Endodermal cell (in vitro differentiated cells): Measurements from ENCODE around the gene TMEM129. TPM values are rescaled to one million over a fixed set of nuclear protein-coding genes. Genes with fewer than 3 reads are reported as not detected.

Experiments used
- DNase-seq: peaks from one replicate; pipeline ENCODE4 v3.0.0-alpha.2; 2017
- H3K27ac ChIP-seq: 2 replicates; pipeline ENCODE4 v1.5.1; 2013; ENCODE audit warnings: mild to moderate bottlenecking, low read depth, low read length, moderate library complexity
- H3K27me3 ChIP-seq: 2 replicates; pipeline ENCODE4 v1.6.1; 2013; ENCODE audit warnings: mild to moderate bottlenecking, low read length, moderate library complexity; ENCODE audit not compliant: insufficient read depth, control insufficient read depth, poor library complexity, severe bottlenecking
- H3K36me3 ChIP-seq: 2 replicates; pipeline ENCODE4 v1.7.0; 2013; ENCODE audit warnings: mild to moderate bottlenecking, low read length, moderate library complexity; ENCODE audit not compliant: control insufficient read depth, insufficient read depth
- H3K4me1 ChIP-seq: one replicate; pipeline ENCODE4 v1.7.0; 2013; ENCODE audit warnings: low read length; ENCODE audit not compliant: control insufficient read depth, insufficient read depth
- H3K4me3 ChIP-seq: 2 replicates; pipeline ENCODE4 v1.5.1; 2013; ENCODE audit warnings: mild to moderate bottlenecking, low read length, moderate library complexity
- H3K9ac ChIP-seq: 2 replicates; pipeline ENCODE4 v1.6.1; 2013; ENCODE audit warnings: mild to moderate bottlenecking, low read length, moderate library complexity; ENCODE audit not compliant: poor library complexity, severe bottlenecking; ENCODE audit errors: extremely low read depth
- H3K9me3 ChIP-seq: 2 replicates; pipeline ENCODE4 v1.6.1; 2013; ENCODE audit warnings: mild to moderate bottlenecking, low read length, moderate library complexity; ENCODE audit not compliant: control insufficient read depth
- H3K27ac Mint-ChIP-seq: 2 replicates; pipeline ENCODE4 v1.8.0; 2020; ENCODE audit warnings: mixed read lengths
- H3K27me3 Mint-ChIP-seq: 2 replicates; pipeline ENCODE4 v1.8.0; 2021; ENCODE audit warnings: mild to moderate bottlenecking, mixed read lengths; ENCODE audit not compliant: insufficient read depth
- H3K36me3 Mint-ChIP-seq: 2 replicates; pipeline ENCODE4 v1.8.0; 2020; ENCODE audit warnings: low read depth, mixed read lengths
- H3K4me1 Mint-ChIP-seq: 2 replicates; pipeline ENCODE4 v1.8.0; 2020; ENCODE audit warnings: mixed read lengths
- H3K4me3 Mint-ChIP-seq: 2 replicates; pipeline ENCODE4 v1.8.0; 2020; ENCODE audit warnings: mild to moderate bottlenecking, moderate library complexity, mixed read lengths
- H3K9me3 Mint-ChIP-seq: 2 replicates; pipeline ENCODE4 v1.8.0; 2020; ENCODE audit warnings: mild to moderate bottlenecking, mixed read lengths
- WGBS, 2 experiments: methylation state at CpG; one replicate each; pipeline versions ENCODE4 v1.1.5 to v1.1.7; 2013; ENCODE audit warnings: missing lambda C conversion rate in 2 of 2, mixed read lengths in 1 of 2; ENCODE audit not compliant: insufficient coverage in 1 of 2, insufficient read length in 1 of 2; 5-methylcytosine and 5-hydroxymethylcytosine counted together
- total RNA-seq, 2 donors: library from RNA; stranded (reverse); fragmentation: NEBNext Ultra II Directional in 1 of 2; extraction: Animal tissue kit (Norgen Biotek cat#: 25700) in 1 of 2; gene quantifications; 2 replicates in 1 of 2; 3 replicates in 1 of 2; pipeline ENCODE4 v1.2.1, GENCODE V29; 2021
- TF ChIP-seq, protein P1 (sequence below): fragments of 200-600 bp; sonication (generic); conservative IDR thresholded peaks from 2 replicates; pipeline ENCODE4 v1.5.0; 2021; ENCODE audit warnings: antibody characterized with exemption, mild to moderate bottlenecking

The TMEM129 gene
- total RNA-seq, 2 donors from 2014 or later = 33.6 to 41.7 TPM

- peaks cover 8% of the 10 kb centered on the region for H3K4me1 Mint-ChIP-seq
- DNase-seq = no peak
- H3K27ac Mint-ChIP-seq = no peak overlapping the region
- 92 to 96% methylated on average over 10 to 17 of the region's 17 CpGs for WGBS, 2 experiments
- H3K27me3 ChIP-seq = no peaks in the 10 kb centered on the region
- no peaks in the 10 kb centered on the region for H3K9me3 Mint-ChIP-seq
- H3K36me3 ChIP-seq = no peaks in the 10 kb centered on the region
- H3K27me3 Mint-ChIP-seq = no peaks in the 10 kb centered on the region
- H3K4me3 Mint-ChIP-seq = no peak overlapping the region
- no peaks in the 10 kb centered on the region for H3K9me3 ChIP-seq
- no peak overlapping the region for H3K27ac ChIP-seq
- H3K4me3 ChIP-seq = no peak overlapping the region
- no peaks in the 10 kb centered on the region for H3K4me1 ChIP-seq
- no peak overlapping the region for H3K9ac ChIP-seq
- no peaks in the 10 kb centered on the region for H3K36me3 Mint-ChIP-seq
- TF ChIP-seq, protein P1, sequence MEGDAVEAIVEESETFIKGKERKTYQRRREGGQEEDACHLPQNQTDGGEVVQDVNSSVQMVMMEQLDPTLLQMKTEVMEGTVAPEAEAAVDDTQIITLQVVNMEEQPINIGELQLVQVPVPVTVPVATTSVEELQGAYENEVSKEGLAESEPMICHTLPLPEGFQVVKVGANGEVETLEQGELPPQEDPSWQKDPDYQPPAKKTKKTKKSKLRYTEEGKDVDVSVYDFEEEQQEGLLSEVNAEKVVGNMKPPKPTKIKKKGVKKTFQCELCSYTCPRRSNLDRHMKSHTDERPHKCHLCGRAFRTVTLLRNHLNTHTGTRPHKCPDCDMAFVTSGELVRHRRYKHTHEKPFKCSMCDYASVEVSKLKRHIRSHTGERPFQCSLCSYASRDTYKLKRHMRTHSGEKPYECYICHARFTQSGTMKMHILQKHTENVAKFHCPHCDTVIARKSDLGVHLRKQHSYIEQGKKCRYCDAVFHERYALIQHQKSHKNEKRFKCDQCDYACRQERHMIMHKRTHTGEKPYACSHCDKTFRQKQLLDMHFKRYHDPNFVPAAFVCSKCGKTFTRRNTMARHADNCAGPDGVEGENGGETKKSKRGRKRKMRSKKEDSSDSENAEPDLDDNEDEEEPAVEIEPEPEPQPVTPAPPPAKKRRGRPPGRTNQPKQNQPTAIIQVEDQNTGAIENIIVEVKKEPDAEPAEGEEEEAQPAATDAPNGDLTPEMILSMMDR = no peak
Measured at GRCh38 chr4:1755297-1755696, 34.2 kb upstream of the TMEM129 start.

DNA sequence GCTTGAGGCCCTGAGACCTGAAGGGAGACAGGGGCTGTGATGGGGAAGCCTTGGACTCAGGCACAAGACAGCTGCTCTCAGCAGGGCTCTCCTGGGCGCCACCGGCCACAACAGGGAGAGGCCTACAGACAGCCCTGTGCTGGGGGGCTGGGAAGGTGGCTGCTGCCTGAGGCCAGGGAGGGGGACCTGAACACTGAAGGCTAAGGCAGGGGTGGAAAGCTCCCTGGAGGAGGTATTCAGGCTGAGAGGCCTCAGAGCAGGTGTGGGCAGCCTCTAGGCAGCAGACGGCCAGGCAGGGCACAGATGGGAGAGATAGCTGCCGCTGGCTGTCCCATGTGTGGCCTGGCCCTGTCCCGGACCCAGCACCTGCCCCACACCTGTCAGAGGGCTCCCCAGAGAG, 33.2 kb upstream of the TMEM129 start:
- TF ChIP-seq, protein P1 = no peak
- H3K4me3 Mint-ChIP-seq = no peak overlapping the region
- no peak for DNase-seq
- no peaks in the 10 kb centered on the region for H3K4me1 ChIP-seq
- H3K4me3 ChIP-seq = no peak overlapping the region
- no peaks in the 10 kb centered on the region for H3K36me3 Mint-ChIP-seq
- peaks cover 5% of the 10 kb centered on the region for H3K4me1 Mint-ChIP-seq
- WGBS, 2 experiments = 82 to 88% methylated on average over 3 to 5 of the region's 5 CpGs
- H3K9ac ChIP-seq = no peak overlapping the region
- no peaks in the 10 kb centered on the region for H3K27me3 ChIP-seq
- H3K9me3 ChIP-seq = no peaks in the 10 kb centered on the region
- no peaks in the 10 kb centered on the region for H3K27me3 Mint-ChIP-seq
- no peak overlapping the region for H3K27ac Mint-ChIP-seq
- H3K36me3 ChIP-seq = no peaks in the 10 kb centered on the region
- H3K9me3 Mint-ChIP-seq = no peaks in the 10 kb centered on the region
- H3K27ac ChIP-seq = no peak overlapping the region

GRCh38 chr4:1753697-1754311, 32.7 kb upstream of the TMEM129 start:
- no peak overlapping the region for H3K27ac ChIP-seq
- no peak overlapping the region for H3K4me3 ChIP-seq
- H3K36me3 ChIP-seq = no peaks in the 10 kb centered on the region
- Mint-ChIP-seq H3K27me3 (no peaks in the 10 kb centered on the region), H3K9me3 (no peaks in the 10 kb centered on the region), H3K36me3 (no peaks in the 10 kb centered on the region), H3K27ac (no peak overlapping the region), H3K4me1 (peaks cover 4% of the 10 kb centered on the region), H3K4me3 (no peak overlapping the region)
- WGBS, 2 experiments = 92 to 93% methylated on average over 8 to 15 of the region's 15 CpGs
- H3K9me3 ChIP-seq = no peaks in the 10 kb centered on the region
- no peaks in the 10 kb centered on the region for H3K4me1 ChIP-seq
- TF ChIP-seq, protein P1 = no peak
- DNase-seq = no peak
- H3K27me3 ChIP-seq = no peaks in the 10 kb centered on the region
- H3K9ac ChIP-seq = no peak overlapping the region
